GM19035 (cell line): Measurements from ENCODE around the gene BRD7.

Experiments
- ATAC-seq: cut with Tn5 transposase; IDR thresholded peaks from one replicate; pipeline ENCODE4 v1.9.1; 2021; ENCODE audit not compliant: unreplicated experiment

Gene BRD7

GRCh38 chr16:50368410-50369132 lies at the start of gene BRD7:
TSS of gene BRD7 (minus strand) at chr16:50368988. CDS start at chr16:50368774, 214 bp downstream.
- peak; percentile 77 for ATAC-seq

GRCh38 chr16:50416388-50416787 lies 47.6 kb upstream of the BRD7 start:
- no peak for ATAC-seq

DNA sequence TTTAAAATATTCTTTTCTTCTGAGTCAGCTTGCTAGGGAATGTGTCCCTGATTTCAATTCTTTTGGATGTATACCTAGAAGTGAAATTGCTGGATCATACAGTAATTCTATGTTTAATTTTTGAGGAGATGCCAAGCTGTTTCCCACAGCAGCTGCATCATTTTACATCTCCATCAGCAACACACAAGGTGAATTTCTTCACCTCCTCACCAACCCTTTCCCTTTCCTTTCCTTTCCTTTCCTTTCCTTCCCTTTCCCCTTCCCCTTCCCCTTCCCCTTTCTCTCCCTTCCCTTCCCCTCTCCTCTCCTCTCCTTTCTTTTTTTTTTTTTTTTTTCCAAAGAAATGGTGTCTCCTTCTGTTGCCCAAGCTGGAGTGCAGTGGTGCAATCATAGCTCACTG lies 45.4 kb upstream of the BRD7 start:
- no peak for ATAC-seq

DNA sequence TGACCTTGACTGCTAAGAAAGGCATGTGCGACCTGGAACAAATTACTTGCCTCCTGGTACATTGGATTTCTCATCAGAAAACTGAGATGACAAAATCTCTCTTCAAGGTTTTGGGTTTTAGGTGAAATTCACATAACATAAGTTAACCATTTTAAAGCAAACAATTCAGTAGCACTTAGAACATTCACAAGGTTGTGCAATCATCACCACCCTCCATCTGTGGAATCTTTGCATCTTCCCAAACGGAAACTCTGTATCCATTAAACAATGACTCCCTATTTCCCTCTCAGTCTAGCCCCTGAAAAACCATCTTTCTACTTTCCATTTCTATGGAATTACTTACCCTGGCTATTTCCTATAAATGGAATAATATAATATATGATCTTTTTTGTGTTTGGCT lies 42.2 kb upstream of the BRD7 start:
- ATAC-seq, result no peak

GRCh38 chr16:50408001-50408561 lies 39.3 kb upstream of the BRD7 start:
- ATAC-seq, result no peak

DNA sequence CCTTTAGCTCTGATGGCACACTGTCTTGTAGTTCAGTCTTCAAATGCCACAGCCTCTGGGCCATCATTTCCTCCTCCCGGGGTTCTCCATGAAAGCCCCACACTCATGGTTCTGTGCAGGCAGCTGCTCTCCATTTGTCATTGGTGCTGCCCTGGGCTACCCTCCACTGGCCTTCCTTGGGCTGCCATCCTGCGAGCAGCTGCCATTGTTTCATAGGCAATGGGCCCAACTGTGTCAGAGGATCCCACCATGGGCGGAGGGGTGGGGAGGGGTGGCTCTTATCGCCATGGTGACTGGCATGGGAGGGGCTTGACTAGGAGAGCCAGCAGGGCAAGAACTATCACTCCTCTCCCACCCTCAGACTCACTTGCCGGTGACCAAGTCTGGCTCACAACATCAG lies 38.6 kb upstream of the BRD7 start:
- no peak for ATAC-seq

DNA sequence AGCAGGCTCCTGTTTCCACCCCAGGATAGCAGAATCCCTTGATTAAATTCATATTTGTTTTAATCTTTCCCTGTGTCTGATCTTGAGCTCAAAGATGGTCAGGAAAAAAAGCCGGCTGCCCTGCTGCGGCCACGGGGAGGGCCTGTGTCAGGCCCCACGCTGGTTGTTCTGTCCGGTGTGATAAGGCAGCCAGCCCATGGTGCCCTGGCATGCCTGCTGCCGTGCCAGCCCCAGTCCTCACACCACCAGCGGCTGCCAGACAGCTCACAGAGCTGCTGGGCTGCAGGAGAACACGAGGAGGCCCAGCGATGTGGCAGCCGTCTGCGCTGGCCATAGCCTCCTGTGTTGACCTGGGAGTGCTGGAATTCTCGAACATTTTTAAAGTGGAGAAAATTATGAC lies 34.7 kb upstream of the BRD7 start:
- no peak for ATAC-seq

- no peak for ATAC-seq
These were observed 33.6 kb upstream of the BRD7 start for GRCh38 chr16:50402298-50402895.

GRCh38 chr16:50401355-50401754 lies 32.6 kb upstream of the BRD7 start:
- ATAC-seq, result no peak

DNA sequence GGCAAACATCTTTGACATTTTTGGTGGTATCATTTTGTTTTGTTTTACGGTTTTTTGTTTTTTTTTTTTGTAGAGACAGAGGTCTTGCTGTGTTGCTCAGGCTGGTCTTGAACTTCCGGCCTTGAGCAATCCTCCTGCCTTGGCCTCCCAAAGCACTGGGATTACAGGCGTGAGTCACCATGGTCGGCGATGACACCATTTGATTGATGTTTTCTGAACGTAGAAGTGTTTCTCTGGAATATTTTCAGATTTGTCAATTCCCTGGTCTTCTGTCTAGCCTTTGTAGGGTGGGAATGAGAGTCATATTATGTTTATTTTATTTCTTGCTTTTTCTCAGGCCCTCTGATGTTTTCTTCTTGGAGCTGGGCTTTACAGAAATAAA lies 32.2 kb upstream of the BRD7 start:
- ATAC-seq, result no peak

DNA sequence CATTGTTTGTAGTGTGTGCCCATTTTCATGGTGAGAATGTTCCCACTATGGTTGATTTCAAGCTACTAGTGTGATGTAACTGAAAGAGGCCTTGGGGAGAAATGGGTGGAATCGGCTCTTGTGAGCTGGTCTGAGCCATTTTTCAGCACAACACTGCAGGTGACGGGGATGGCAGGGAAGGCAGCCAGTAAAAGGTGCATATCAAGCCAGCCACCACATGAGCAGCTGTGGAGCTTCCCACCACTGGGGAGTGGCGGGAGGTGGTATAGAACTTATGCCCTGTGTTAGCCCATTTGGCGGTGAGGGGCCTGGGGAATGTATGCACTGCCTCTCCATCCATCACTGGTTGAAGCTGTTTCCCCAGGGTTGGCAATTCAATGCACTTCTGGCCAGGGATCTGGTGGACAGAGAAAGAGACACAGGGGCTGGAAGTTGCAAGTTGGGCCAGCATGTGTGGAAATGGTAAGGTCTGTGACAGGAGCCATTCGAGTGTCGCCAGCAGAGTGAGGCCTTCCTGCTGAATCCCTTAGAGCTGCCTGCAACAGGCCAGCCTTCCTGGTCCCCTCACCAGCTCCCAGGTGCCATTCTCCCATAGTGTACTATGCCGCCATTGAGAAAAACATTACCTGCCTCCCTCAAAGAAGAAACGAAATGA lies 31.7 kb upstream of the BRD7 start:
- no peak for ATAC-seq

DNA sequence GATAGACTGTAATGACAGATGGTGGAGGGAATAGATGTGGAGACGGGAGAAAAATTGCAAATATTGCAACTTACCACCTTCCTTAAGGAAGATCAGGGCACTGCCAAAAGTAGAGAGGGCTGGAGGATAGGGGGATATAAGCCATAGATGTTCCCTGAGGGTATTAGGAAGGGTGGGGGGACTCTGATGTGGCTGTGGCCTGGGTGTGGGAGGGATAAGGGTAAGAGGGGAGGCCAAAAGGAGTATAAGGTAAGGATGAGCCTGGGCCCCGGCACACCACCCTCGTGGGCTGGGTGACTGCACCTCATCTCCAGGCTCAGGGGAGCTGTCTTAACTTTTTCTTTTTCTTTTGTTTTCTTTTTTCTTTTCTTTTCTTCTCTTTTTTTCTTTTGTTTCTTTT lies 30.6 kb upstream of the BRD7 start:
- no peak for ATAC-seq

DNA sequence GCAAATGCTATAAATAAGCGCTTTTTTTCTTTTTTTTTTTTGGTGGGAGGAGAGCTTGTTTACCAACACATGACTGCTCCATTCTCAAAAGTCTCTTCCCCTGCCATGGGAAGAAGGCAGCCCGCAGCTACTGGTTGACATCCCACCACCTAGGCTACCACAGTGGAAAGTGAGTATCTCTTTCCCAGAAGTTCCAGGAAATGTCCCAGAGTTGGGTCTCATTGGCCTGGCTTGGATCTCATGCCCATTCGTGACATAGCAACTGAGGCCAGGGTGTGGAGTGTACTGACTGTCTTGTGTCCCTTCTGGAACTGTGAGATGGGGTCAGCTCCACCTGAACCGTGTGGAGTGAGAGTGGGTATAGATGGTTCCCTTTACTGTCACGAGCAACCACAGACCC lies 29.5 kb upstream of the BRD7 start:
- no peak for ATAC-seq

DNA sequence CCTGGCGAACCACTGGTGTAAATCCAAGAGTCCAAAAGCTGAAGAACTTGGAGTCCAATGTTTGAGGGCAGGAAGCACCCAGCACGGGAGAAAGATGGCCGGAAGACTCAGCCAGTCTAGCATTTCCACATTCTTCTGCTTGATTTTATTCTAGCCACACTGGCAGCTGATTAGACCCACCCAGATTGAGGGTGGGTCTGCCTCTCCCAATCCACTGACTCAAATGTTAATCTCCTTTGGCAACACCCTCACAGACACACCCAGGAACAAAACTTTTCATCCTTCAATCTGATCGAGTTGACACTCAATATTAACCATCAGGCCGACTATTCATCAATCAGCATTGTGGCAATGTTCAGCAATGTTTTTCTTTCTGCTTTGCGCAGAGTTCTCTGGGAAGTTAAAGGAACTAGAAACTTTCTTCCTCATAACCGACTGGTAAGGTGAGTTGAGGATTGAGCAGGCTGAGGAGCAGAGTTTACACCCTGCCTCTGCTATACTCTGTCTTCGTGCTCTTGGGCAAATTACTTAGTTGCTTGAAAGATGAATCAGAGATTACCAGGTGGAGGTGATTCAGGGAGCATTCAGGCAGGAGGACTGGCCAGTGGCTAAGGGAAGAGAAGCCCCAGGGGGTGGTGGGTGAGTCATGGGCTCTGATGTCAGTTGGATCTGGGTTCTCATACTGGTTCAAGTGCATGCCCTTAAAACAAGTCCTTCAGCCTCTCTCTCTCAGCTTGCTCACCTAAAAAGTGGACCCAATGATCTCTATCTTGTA lies 28.2 kb upstream of the BRD7 start:
- ATAC-seq, result no peak

DNA sequence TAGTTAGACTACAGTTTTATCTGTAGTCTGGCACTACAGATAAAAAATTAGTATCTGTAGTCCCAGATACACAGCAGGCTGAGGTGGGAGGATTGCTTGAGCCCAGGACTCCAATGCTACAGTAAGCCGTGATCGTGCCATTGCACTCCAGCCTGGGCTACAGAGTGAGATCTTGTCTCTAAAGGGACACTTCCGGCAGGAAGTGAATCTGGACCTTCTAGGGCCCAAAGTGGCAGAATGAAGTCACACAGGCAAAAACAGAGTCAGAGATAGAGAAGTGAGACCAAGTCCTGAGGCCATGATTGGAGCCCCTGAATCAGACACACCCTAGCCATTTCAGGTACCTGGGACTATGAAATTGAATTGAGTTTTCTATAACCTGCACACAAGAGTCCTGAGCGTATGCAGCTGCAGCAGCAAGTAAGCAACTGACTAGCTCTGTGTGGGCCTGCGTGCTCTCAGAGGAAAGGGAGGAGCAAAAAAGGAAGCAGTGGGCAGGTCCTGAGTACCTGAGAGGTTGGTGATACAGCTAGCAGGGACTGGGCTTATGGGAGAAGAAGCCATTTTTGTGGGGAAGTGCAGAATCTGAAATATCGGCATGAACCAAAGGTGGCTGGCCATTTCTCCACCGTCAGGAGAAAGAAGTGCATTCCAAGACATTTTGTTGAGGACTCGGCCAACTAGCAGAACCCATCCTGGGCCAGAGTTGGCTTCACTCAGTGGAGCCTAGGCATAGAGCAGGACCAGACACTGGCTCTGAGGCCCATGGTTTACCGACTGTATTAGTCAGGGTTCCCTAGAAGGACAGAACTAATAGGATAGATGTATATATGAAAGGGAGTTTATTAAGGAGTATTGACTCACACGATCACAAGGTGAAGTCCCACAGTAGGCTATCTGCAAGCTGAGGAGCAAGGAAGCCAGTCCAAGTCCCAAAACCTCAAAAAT lies 27.2 kb upstream of the BRD7 start:
- no peak for ATAC-seq

GRCh38 chr16:50393858-50394802 lies 25.3 kb upstream of the BRD7 start:
- no peak for ATAC-seq

DNA sequence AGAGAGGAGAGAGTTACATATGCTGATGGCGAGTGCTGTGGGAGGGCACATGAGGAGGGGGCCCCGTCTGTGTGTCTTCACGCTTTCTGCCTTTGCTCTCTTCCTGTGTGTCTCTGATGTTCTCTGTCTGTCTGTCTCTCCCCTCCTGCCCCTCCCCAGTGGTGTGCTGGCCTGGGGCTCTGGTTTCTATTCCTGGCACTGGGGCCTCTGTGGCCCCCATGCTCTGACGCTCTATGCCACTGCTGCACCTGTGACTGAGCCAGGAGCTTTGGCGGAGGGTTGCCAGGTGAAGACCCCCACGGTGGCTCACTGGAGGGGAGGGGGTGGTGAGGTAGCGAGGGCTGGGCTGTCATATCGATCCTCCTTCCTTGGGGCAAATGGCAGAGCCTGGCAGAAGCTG lies 24.6 kb upstream of the BRD7 start:
- ATAC-seq, result no peak

GRCh38 chr16:50390914-50391716 lies 22.3 kb upstream of the BRD7 start:
- ATAC-seq, result no peak
